ENCODE data around the gene PPARG.
"Not testable (repeated sequence)": the region's sequence is repeated elsewhere in the genome, so short reads cannot be mapped to it uniquely, and the experiment has no call there.

The PPARG gene

DNA sequence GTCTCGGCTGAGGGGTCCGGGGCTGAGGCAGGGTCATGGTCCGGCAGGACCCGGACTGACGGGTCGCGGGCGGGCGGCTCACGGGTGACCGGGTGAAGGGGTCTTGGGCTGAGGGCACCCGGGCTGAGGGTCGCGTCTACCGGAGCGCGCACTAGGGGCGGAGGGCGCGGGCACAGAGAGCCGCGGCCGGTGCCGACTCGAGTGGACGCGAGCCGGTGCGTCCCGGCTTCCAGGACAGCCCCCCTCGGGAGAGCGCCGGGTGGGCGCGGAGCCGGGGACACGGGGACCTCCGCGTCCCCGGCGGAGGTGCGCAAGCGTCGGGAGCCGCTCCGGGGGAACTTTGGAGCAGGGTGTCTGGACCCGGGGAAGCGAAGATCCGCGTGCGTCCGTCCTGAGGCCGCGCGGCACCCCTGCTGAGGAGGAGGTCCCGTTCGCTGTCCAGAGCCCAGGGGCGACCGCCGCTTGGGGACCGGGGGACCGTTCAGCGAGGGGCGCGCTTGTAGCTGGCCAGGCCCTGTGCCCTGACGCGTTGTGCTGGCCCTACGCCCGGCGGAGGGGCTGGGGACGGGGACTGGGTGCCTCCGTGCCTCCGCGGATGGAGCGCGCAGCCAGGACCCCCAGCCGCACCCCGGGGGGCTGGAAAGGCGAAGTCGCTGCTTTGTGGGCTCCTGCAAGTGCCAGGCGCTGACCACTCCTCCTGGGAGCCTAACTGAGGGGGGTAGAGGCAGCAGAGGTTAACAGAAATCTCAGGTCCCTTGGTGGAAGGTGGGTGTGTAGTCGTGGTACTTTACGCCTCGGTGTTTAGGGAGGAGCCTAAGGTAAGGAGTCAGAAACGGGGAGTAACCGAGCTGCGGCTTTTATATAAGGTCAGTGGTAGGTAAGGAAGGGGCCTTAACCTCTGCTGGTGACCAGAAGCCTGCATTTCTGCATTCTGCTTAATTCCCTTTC is at the start of gene PPARG:
TSS of gene PPARG (plus strand) at position 889 of the 948 bp plus-strand sequence. CDS start 90,642 bp downstream, outside the sequence.
- no peak for DNase-seq (ENCODE audit: low spot score)

DNA sequence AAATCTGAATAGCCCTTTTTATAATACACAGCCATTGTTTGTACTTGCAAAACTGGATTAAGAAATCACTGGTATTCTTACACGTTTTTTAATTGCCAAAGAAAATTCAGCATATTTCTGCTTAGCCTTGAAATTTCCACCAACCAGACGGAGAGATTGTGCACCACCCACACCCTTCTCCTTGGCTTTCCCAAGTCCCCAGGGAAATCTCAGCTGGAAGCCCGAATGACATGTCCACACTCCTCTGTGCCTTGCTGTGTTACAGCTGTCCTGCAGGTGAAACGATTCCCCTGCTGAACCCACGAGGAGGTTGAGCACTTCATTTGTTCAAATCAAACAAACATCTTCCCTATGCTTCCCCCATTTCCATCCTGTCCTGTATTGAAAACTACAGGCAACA is 49.6 kb upstream of the PPARG start:
- DNase-seq (ENCODE audit: low spot score) = no peak

DNA sequence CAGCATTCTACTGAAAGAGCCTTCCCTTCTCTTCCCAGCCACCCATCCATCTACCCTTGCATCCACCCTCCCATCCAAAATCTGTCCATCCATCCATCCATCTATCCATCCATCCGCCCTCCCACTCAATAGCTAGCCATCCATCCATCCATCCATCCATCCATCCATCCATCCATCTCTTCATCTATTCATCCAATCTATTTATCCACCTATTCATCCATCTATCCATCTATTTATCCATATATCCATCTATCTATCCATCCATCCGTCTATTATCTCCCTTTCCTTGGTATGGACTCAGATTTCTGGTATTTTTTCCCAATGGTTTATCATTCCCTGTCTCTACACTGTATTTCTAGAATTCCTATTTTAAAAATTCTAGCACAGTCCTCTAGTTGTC is 46.1 kb upstream of the PPARG start:
- DNase-seq (ENCODE audit: low spot score) = no peak

DNA sequence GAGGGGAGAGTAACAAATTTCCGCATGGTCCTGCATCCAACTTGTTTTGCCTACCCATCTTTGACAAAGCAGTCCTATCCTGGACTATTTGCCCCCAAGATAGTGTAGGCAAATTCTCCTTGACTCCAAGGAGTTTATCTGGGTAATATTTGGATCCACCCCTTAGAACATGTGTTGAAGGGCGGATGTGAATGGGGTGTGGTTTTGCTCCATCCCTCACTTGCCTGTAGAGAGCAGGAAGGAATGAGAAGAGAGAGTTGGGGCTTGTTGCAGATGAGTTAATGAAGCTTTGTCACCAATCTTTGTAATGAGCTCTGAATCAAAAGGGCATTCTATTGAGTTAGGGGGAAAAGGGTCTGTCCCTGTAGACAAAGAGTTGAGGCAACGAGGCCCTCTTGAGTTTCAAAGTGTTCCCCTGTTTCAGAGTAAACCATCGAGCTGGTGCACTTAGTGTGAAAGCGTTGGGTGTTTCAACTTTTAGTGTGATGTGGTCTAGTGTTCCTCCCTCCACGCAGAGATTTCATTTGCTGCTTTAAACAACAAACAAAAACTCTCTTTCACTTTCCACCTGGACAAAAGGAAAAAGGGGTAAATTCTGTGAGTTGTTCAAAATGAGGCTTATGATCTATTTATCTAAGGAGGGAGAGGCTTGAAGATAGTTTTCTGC is 42.2 kb upstream of the PPARG start:
- no peak for DNase-seq (ENCODE audit: low spot score)

DNA sequence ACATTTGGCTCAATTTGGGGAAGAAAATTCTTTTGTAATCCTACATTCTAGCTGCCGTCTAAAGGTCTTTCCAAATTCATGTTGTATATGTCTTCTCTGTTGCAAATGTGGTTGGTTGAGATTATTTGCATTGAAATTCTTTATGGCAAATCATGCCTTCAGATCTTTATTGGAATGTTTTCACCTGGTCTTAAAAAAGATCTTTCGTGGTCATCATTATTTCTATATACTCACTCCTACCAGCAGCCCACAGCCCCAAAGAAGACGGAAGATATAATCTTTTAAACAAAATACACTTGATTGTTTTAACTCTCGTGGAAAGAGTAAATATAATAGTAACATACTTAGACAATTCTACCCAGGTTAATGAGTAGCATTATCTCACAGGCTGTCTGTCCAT is 41.5 kb upstream of the PPARG start:
- DNase-seq (ENCODE audit: low spot score) = no peak

DNA sequence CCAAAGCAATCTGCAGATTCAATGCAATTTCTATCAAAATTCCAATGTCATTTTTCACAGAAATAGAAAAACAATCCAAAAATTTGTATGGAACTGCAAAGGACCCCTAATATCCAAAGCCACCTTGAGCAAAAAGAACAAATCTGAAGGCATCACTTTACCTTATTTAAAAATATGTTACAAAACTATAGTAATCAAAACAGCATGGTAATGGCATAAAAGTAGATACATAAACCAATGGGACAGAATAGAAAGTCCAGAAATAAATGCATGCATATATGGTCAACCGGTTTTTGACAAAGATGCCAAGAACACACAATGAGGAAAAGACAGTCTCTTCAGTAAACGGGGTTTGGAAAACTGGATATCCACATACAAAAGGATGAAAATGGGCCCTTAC is 39.4 kb upstream of the PPARG start:
- no peak for DNase-seq (ENCODE audit: low spot score)

DNA sequence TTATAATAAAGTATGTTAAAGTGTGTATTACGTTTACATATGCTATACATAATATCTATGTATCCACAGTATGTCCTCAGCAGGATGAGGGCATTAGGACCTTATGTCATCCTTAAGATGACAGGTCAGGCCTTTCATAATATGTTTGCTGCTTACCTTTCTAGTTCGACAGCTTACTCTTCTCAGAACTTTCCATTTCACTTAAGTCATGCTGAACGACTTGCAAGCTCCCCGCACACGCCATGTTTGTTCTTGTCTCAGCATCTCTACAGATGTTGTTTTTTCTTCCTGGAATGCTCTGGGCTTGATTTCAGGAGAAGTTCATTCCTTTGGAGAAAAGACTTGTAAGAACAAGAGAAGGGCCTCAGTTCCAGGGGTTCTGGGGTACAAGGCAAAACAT is 36.0 kb upstream of the PPARG start:
- no peak for DNase-seq (ENCODE audit: low spot score)

DNA sequence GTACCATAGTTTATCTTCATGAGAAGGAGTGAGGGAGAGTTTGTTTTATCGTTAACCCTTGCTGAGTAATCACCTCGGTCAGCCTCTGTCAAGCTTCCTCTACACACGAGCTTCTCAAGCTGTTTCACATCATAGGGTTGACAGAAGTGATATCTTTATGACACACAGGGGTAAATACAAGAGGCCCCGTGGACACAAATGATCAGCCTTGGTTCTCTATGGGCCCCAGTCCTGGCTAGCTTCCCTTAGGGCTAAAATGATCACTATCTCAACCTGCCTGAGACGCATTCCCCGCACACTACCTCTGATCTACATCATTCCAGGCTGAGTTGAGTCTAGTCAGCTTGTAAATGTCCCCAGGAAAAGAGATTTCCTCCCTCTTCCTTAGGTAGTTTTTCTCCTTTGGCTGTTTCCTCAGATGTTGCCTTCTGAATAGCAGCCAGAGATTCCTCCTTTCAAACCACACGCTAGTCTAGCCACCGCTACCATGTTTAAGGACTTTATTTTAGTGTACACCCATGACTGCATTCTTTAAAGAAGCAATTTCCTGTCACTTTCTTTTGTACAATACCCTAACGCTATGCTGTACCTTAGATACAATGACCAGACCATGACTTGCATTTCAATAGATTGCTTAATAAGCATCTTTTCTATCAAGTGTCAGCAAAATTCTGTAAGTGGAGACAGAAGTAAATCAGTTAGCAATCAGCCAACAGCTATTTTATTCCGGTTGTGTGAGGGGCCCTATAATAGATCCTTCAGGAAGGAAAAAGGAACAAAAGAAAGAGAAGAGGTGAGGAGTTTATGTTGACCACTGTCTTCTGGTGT is 35.1 kb upstream of the PPARG start:
- no peak for DNase-seq (ENCODE audit: low spot score)

DNA sequence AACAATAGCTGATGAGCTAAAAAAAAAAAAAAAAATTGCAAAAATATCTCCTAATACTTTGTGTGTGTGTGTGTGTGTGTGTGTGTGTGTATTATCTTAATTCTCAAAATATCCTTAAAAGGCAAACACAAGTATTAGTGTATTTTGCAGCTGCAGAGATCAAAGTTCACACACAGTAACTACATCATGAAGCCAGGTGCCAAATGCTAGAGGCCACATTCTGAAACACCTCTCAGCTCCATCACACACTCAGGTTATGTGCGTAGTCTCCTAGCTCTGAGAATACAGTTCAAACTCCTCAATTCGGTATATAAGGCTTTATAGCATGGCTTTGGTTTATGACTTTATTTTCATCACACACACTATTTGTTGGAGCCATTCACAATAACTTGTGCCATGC is 33.5 kb upstream of the PPARG start:
- no peak for DNase-seq (ENCODE audit: low spot score)

DNA sequence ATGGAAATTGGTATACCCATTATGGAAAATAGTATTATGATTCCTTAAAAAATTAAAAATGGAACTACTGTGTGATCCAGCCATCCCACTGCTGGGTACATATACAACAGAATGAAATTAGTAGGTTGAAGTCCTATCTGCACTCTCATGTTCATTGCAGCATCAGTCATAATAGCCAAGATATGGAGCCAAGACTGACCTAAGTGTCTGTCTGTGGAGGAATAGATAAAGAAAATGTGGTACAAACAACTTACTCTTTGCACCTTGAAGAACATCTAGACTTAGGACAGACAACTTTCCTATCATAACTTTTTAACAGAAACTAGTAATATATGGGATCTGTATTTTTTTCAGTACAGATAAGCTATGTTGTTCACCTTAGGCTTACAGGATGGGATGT is 30.0 kb upstream of the PPARG start:
- no peak for DNase-seq (ENCODE audit: low spot score)

DNA sequence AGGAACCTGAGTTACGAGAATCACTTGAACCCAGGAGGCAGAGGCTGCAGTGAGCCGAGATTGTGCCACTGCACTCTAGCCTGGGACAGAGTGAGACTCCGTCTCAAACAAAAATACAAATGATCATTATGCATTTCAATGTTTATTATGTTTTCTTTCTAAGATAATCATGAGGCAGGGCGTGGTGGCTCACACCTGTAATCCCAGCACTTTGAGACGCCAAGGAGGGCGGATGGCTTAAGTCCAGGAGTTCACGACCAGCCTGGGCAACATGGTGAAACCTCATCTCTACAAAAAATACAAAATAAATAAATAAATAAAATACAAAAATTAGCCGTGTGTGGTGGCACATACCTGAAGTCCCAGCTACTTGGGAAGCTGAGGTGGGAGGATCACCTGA is 26.7 kb upstream of the PPARG start:
- not testable (repeated sequence) for DNase-seq (ENCODE audit: low spot score)

DNA sequence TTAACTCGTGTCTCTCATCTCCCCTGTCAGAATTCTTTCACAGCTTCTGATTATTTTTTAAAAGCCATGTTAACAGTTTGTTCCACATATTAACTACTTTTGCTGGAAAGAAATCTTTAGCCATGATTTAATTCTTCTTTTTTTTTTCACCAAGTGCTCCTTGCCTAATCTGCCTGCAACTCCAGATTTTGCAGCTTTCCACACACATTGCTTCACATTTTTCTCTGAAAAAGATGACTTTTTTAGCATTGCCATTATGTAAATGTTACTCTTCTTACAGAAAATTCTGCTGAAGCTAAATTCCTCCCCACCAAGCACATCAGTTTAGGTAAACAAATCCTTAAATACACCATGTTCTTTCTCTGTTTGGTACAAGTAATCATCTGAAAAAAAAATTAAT is 23.4 kb upstream of the PPARG start:
- no peak for DNase-seq (ENCODE audit: low spot score)

DNA sequence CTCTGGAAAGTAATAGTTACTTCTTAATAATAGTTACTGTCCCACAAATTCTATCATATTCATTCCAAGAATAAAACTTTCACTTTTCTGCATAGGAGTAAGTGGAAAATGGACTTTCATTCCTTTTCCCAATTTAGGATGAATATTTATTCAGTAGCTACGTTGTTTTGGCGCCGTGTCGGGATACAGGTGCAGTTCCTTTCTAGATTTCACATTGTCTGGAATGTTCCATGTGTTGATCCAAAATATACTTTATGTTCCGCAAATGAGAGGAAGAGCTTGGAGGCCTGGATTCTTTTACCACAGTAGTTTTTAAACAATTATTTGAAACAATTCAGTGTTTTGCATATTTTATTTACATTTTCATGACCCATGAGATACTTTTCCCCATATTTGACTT is 22.8 kb upstream of the PPARG start:
- no peak for DNase-seq (ENCODE audit: low spot score)

DNA sequence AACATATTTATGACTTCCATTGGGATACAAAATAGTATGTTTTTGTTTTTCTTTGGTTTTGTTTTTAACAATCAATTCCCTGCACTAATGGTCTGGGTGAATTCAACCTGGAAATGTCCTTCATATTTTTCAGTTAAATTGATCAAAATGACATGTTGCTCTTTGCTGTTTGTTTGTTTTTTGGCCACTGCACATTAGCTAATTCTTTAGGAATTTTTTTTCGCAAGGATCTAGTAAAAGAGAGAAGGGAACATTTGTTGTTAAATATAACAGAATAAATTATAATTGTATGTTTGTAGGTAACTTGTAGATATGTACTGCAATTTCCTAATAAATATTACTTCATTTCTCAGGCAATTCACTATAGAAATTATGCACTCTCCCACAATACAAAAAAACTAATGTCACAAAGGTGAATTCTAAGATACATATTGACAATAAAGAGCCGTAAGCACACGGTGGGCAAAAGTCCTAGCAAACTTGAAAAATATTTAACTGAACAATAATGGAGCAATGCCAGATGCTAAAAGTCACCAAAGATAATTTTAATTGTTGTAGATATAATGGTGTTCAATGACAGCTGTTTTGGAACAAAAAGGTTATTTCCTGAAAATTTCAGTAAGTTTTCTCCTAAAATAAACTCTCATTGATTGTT is 21.4 kb upstream of the PPARG start:
- DNase-seq (ENCODE audit: low spot score) = no peak

DNA sequence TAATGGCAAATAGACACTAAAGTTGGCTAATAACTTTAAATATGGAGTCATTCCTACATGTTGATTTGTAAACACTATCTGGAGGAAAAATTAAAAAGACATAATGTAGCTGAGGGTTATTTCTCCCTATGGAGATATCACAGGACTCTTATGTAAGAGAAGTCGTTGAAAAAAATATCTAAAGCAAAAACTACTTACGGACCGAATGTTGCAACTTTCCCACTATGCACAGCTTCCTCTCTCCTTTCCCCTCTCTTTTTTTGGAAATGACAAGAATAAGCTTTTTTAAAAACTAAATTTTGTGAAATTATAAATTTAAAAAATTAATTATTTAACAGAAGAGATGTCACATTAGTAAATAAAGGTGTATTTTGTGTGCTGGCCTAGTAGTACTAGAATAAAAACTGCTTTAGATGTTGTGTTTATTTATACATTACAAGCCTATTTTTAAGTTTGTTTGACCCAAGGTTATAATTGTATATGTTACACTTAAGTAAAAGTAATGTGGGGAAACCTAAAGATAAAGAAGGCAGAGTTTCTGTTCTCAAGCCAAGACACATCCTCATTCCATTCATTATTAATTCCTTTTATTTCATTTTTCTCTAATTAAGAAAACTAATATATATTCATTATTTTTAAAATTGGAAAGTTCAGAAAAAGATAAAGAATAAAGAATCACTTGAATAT is 20.7 kb upstream of the PPARG start:
- no peak for DNase-seq (ENCODE audit: low spot score)

DNA sequence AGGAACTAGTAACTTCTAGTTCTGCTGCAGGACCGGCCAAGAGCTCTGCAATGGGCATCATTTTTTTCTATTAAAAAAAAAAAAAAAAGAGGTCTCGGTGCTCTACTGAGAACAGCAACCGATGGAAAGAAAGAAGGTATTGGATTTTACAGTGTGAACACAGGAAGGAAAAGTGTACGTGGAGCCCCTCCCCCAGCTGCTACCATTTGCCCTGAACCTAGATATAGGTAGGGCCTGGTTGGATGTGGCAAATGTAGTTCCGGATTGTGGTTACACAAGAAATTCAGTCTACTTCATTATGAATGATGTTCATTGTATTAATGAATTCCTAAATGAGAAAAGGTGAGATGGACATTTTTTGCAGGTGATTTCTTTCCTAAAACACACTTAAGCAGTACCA is 17.9 kb upstream of the PPARG start:
- DNase-seq (ENCODE audit: low spot score) = no peak

DNA sequence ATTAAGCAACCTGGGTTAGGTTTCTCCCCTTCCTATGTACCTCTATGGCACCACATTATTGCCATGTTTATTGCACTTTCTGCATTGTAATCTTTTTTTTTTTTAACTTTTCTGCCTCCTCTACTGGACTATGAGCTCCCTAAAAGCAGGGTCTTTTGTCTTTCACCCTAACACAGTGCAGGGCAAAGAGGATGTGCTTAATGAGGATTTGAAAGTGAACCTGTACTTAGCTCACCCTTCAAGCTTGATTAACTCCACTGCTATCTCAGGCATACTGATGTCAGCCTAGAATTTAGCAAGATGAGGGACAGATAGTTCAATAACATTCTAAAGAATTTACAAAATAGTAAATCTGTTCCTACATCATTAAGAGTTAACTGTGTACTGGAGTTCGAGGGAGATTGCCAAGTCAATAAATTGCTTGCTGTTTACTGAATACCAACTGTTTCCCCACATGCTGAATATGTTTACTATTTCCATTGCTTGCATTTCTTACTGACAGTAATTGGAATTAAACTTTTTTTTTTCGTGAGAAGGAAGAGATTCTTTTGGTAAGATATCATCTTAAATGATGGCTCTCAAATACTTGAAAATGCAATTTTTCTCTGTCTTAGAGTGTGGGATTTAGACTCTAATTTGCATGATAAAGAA is 15.7 kb upstream of the PPARG start:
- DNase-seq (ENCODE audit: low spot score) = no peak

DNA sequence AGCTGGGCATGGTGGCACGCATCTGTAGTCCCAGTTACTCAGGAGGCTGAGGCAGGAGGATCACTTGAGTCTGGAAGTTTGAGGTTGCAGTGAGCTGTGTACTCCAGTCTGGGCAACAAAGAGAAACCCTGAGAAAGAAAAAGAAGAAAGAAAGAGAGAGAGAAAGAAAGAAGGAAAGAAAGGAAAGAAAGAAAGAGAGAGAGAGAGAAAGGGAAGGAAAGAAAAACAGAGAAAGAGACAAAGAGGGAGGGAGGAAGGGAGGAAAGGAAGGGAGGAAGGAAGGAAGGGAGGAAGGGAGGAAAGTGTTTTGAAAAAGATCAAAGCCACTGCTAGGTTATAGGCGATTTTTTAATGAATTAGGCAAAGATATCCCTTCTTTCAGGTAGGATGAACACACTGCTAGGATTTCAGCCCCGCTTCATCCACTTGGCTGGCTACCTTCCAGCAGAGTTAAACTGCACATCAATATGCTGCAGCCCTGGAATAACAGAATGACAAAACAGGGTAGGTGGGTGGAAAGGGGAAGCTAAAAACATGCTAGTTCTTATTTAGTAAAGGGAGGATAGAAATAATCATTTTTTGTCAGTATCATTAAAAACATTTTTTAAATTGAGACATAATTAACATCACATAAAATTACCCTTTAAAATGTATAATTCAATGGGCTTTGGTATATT is 12.8 kb upstream of the PPARG start:
- DNase-seq (ENCODE audit: low spot score) = no peak

DNA sequence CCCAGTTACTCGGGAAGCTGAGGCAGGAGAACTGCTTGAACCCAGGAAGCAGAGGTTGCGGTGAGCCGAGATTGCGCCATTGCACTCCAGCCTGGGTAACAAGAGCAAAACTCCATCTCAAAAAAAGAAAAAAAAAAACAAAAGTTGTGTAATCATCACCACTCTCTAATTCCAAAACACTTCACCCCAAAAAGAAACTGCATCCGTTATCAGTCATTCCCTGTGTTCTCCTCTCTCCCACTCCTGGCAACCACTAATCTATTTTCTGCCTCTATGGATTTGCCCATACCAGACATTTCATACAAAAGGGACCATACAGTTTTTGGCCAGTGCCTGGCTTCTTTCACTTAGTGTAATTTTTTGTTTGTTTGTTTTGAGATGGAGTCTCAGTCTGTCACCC is 12.0 kb upstream of the PPARG start:
- DNase-seq (ENCODE audit: low spot score) = not testable (repeated sequence)

DNA sequence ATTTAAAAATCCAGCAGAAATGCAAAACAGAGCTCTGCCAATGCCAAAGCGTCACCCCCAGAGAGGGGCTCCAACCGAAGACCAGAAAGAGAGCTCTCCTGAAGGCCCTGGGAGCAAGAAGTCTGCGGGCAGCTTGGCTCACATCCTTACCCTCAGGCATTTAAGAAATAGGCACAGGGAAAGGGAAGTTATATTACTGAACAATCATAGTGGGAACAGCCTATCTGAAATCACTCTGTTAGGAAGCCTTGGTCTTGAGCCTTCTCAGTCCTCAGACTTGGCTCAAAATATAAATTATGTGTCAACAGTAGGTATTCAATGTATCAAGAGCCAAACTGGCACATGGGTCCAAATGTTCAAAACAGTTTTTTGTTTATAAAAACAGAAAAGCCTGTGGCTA is 10.3 kb upstream of the PPARG start:
- no peak for DNase-seq (ENCODE audit: low spot score)
